Left lung (tissue), 10 donors: Measurements from ENCODE around the gene DCC. TPM values are rescaled to one million over a fixed set of nuclear protein-coding genes. Genes with fewer than 3 reads are reported as not detected.

Experiments
- ATAC-seq: fragments of 200-7000 bp; cut with Tn5 transposase; one replicate; pipeline ENCODE4 v1.9.1; 2020; ENCODE audit warnings: moderate library complexity
- DNase-seq, 4 donors: peaks; one replicate each; pipeline ENCODE4 v3.0.0-alpha.2; 2013 to 2020
- H3K27ac ChIP-seq, 2 donors: fragments of 200-600 bp; sonication (generic) in 1 of 2; one replicate each; pipeline versions ENCODE4 v1.5.0 to v1.8.0; 2020 to 2021
- H3K27me3 ChIP-seq, 2 donors: fragments of 200-600 bp; sonication (generic) in 1 of 2; one replicate each; pipeline versions ENCODE4 v1.5.0 to v1.8.0; 2020 to 2021
- H3K36me3 ChIP-seq, 2 donors: fragments of 200-600 bp; sonication (generic) in 1 of 2; one replicate each; pipeline versions ENCODE4 v1.5.0 to v1.8.0; 2020 to 2021
- H3K4me1 ChIP-seq, 2 donors: fragments of 200-600 bp; one replicate each; pipeline ENCODE4 v1.8.0; 2021
- H3K4me3 ChIP-seq, 2 donors: fragments of 200-600 bp; sonication (generic) in 1 of 2; one replicate each; pipeline versions ENCODE4 v1.5.0 to v1.8.0; 2020 to 2021; ENCODE audit warnings: mild to moderate bottlenecking in 1 of 2
- H3K9me3 ChIP-seq, 2 donors: fragments of 200-600 bp; sonication (generic) in 1 of 2; one replicate each; pipeline versions ENCODE4 v1.5.0 to v1.8.0; 2020 to 2021
- CTCF ChIP-seq, 2 donors: fragments of 200-600 bp; sonication (generic) in 1 of 2; IDR thresholded peaks; one replicate each; pipeline versions ENCODE4 v1.5.0 to v1.8.0; 2021; ENCODE audit warnings: antibody characterized with exemption in 2 of 2
- intact Hi-C, 2 donors: fragments of 100-400 bp; cut with DNase I; formaldehyde crosslinking; loops; one replicate each; pipeline versions ENCODE4 v1.11.2 to v1.14.2; 2022
- polyA plus RNA-seq, 6 donors: library from polyadenylated mRNA; unstranded; fragments of 120-200 nt; gene quantifications; one replicate each; pipeline ENCODE4 v1.2.1, GENCODE V29; 2013; ENCODE audit not compliant: insufficient read length in 6 of 6
- total RNA-seq, 2 donors: library from RNA; stranded (reverse); fragmentation: NEBNext Ultra II Directional; extraction: Animal tissue kit (Norgen Biotek cat#: 25700); gene quantifications; one replicate each; pipeline ENCODE4 v1.2.1, GENCODE V29; 2021
- donor health status: DM: no; HTN: yes; CAD: no.
- donor health status: DM: no; HTN: no; CAD: no.

The DCC gene
- total and polyA plus RNA-seq, 8 donors = 0.61 to 3.5 (median 2.1) TPM

- Histone ChIP-seq H3K4me1 (no peaks in the 10 kb centered on the region), H3K27ac (no peak overlapping the region), H3K36me3 (no peaks in the 10 kb centered on the region), H3K4me3 (no peak overlapping the region), H3K9me3 (no peaks in the 10 kb centered on the region), H3K27me3 (no peaks in the 10 kb centered on the region)
- intact Hi-C loops = no loop called here
- no peak for DNase-seq
- no peak for ATAC-seq
- TF ChIP-seq CTCF (IDR thresholded peaks at IDR 0.05) = no peak
These were observed 227.4 kb downstream of the DCC start for GRCh38 chr18:52567360-52567759.

GRCh38 chr18:52569492-52569891, 229.5 kb downstream of the DCC start:
- DNase-seq = no peak
- ATAC-seq = no peak
- Histone ChIP-seq H3K36me3 (no peaks in the 10 kb centered on the region), H3K9me3 (no peaks in the 10 kb centered on the region), H3K27ac (no peak overlapping the region), H3K27me3 (no peaks in the 10 kb centered on the region), H3K4me3 (no peak overlapping the region), H3K4me1 (no peaks in the 10 kb centered on the region)
- no peak for TF ChIP-seq CTCF (IDR thresholded peaks at IDR 0.05)
- intact Hi-C loops = no loop called here

GRCh38 chr18:52570975-52571374, 231.0 kb downstream of the DCC start:
- ATAC-seq (no peak), DNase-seq (no peak)
- no peaks in the 10 kb centered on the region for H3K36me3 ChIP-seq
- H3K4me1 ChIP-seq = no peaks in the 10 kb centered on the region
- no peaks in the 10 kb centered on the region for H3K27me3 ChIP-seq
- no peak for TF ChIP-seq CTCF (IDR thresholded peaks at IDR 0.05)
- no peaks in the 10 kb centered on the region for H3K9me3 ChIP-seq
- intact Hi-C loops = no loop called here
- no peak overlapping the region for H3K27ac ChIP-seq
- H3K4me3 ChIP-seq = no peak overlapping the region

- intact Hi-C loops = no loop called here
- ATAC-seq = no peak
These were observed 232.3 kb downstream of the DCC start for GRCh38 chr18:52572036-52573000.

More at GRCh38 chr18:52572036-52573000, 232.3 kb downstream of the DCC start:
- peaks cover 0 to 3% of the 10 kb centered on the region in 2 donors for H3K9me3 ChIP-seq
- H3K36me3 ChIP-seq = no peaks in the 10 kb centered on the region
- no peak overlapping the region for H3K27ac ChIP-seq
- DNase-seq = no peak
- no peak for TF ChIP-seq CTCF (IDR thresholded peaks at IDR 0.05)
- H3K4me3 ChIP-seq = no peak overlapping the region
- H3K27me3 ChIP-seq = no peaks in the 10 kb centered on the region
- H3K4me1 ChIP-seq = no peaks in the 10 kb centered on the region
